Osteocyte (in vitro differentiated cells): Measurements from ENCODE around the gene CNOT6L. TPM values are rescaled to one million over a fixed set of nuclear protein-coding genes. Genes with fewer than 3 reads are reported as not detected.

ENCODE experiments used
- DNase-seq: peaks from one replicate; pipeline ENCODE4 v3.0.0; 2021; ENCODE audit warnings: mixed read lengths; ENCODE audit not compliant: unreplicated experiment; ENCODE audit errors: extremely low spot score
- H3K27ac Mint-ChIP-seq: one replicate; pipeline ENCODE4 v1.8.0; 2021; ENCODE audit warnings: mild to moderate bottlenecking, mixed read lengths; ENCODE audit not compliant: unreplicated experiment
- H3K27me3 Mint-ChIP-seq: one replicate; pipeline ENCODE4 v1.8.0; 2021; ENCODE audit warnings: mixed read lengths; ENCODE audit not compliant: unreplicated experiment
- H3K36me3 Mint-ChIP-seq: one replicate; pipeline ENCODE4 v1.8.0; 2021; ENCODE audit warnings: mixed read lengths; ENCODE audit not compliant: unreplicated experiment
- H3K4me1 Mint-ChIP-seq: one replicate; pipeline ENCODE4 v1.8.0; 2021; ENCODE audit warnings: mixed read lengths; ENCODE audit not compliant: unreplicated experiment
- H3K4me3 Mint-ChIP-seq: one replicate; pipeline ENCODE4 v1.8.0; 2021; ENCODE audit warnings: mild to moderate bottlenecking, moderate library complexity, mixed read lengths; ENCODE audit not compliant: unreplicated experiment
- H3K9me3 Mint-ChIP-seq: one replicate; pipeline ENCODE4 v1.8.0; 2021; ENCODE audit warnings: mixed read lengths; ENCODE audit not compliant: unreplicated experiment
- CTCF ChIP-seq: fragments of 200-600 bp; sonication (generic); IDR thresholded peaks from 2 replicates; pipeline ENCODE4 v1.5.0; 2021; ENCODE audit warnings: antibody characterized with exemption, mild to moderate bottlenecking, moderate library complexity
- total RNA-seq: library from RNA; stranded (reverse); gene quantifications from 2 replicates; pipeline ENCODE4 v1.2.1, GENCODE V29; 2021

Gene CNOT6L
- total RNA-seq, 1 donor from 2014 or later: 28.6 TPM

- TF ChIP-seq CTCF: no peak
- Mint-ChIP-seq H3K27ac (no peak overlapping the region), H3K4me3 (no peak overlapping the region), H3K9me3 (no peaks in the 10 kb centered on the region), H3K4me1 (no peaks in the 10 kb centered on the region), H3K27me3 (peaks cover 13% of the 10 kb centered on the region), H3K36me3 (no peaks in the 10 kb centered on the region)
- no peak for DNase-seq
These were observed 24.5 kb upstream of the CNOT6L start for GRCh38 chr4:77843628-77844027.

- no peaks in the 10 kb centered on the region for H3K4me1 Mint-ChIP-seq
- H3K27me3 Mint-ChIP-seq: peaks cover 21% of the 10 kb centered on the region
- no peaks in the 10 kb centered on the region for H3K9me3 Mint-ChIP-seq
- H3K36me3 Mint-ChIP-seq: no peaks in the 10 kb centered on the region
- no peak overlapping the region for H3K4me3 Mint-ChIP-seq
- TF ChIP-seq CTCF: no peak
- DNase-seq: no peak
- no peak overlapping the region for H3K27ac Mint-ChIP-seq
These were observed 15.2 kb upstream of the CNOT6L start for GRCh38 chr4:77834403-77834802.

GRCh38 chr4:77833126-77833724 lies 14.1 kb upstream of the CNOT6L start:
- Mint-ChIP-seq H3K27me3 (peaks cover 33% of the 10 kb centered on the region), H3K4me3 (no peak overlapping the region), H3K36me3 (no peaks in the 10 kb centered on the region), H3K4me1 (no peaks in the 10 kb centered on the region), H3K9me3 (no peaks in the 10 kb centered on the region), H3K27ac (no peak overlapping the region)
- no peak for TF ChIP-seq CTCF
- DNase-seq: no peak

- Mint-ChIP-seq H3K4me3 (no peak overlapping the region), H3K9me3 (no peaks in the 10 kb centered on the region), H3K4me1 (no peaks in the 10 kb centered on the region), H3K27ac (no peak overlapping the region), H3K36me3 (no peaks in the 10 kb centered on the region), H3K27me3 (peaks cover 39% of the 10 kb centered on the region)
- DNase-seq: no peak
- TF ChIP-seq CTCF: no peak
These were observed 8.2 kb upstream of the CNOT6L start for GRCh38 chr4:77827343-77827742.

GRCh38 chr4:77826275-77826674 lies 7.1 kb upstream of the CNOT6L start:
- DNase-seq: no peak
- TF ChIP-seq CTCF: no peak
- H3K9me3 Mint-ChIP-seq: no peaks in the 10 kb centered on the region
- H3K27me3 Mint-ChIP-seq: peaks cover 39% of the 10 kb centered on the region
- H3K36me3 Mint-ChIP-seq: no peaks in the 10 kb centered on the region
- no peak overlapping the region for H3K4me3 Mint-ChIP-seq
- no peak overlapping the region for H3K27ac Mint-ChIP-seq
- H3K4me1 Mint-ChIP-seq: peaks cover under 1% of the 10 kb centered on the region
